Effector CD4-positive, alpha-beta T cell (primary cell): ENCODE data around the gene SH3GL3.

Experiments used
- DNase-seq: peaks from one replicate; pipeline ENCODE4 v3.0.0-alpha.2; 2020

SH3GL3 gene

GRCh38 chr15:83571820-83572707 lies 124.9 kb downstream of the SH3GL3 start:
- no peak for DNase-seq

- no peak for DNase-seq
These were observed 127.2 kb downstream of the SH3GL3 start for GRCh38 chr15:83574345-83574744.

- DNase-seq, result no peak
These were observed 131.6 kb downstream of the SH3GL3 start for GRCh38 chr15:83578691-83579090.

- DNase-seq, result no peak
These were observed 134.2 kb downstream of the SH3GL3 start for GRCh38 chr15:83581381-83581780.

GRCh38 chr15:83582381-83582780 lies 135.2 kb downstream of the SH3GL3 start:
- no peak for DNase-seq

GRCh38 chr15:83585601-83586335 lies 138.6 kb downstream of the SH3GL3 start:
- DNase-seq, result no peak

- DNase-seq, result no peak
These were observed 139.9 kb downstream of the SH3GL3 start for GRCh38 chr15:83587091-83587490.

GRCh38 chr15:83588441-83588840 lies 141.3 kb downstream of the SH3GL3 start:
- no peak for DNase-seq

- DNase-seq, result no peak
These were observed 145.4 kb downstream of the SH3GL3 start for GRCh38 chr15:83592370-83593040.

- no peak for DNase-seq
These were observed 148.1 kb downstream of the SH3GL3 start for GRCh38 chr15:83595191-83595590.

- no peak for DNase-seq
These were observed 150.9 kb downstream of the SH3GL3 start for GRCh38 chr15:83598031-83598430.

- DNase-seq, result no peak
These were observed 154.9 kb downstream of the SH3GL3 start for GRCh38 chr15:83602021-83602420.

- DNase-seq, result no peak
These were observed 157.4 kb downstream of the SH3GL3 start for GRCh38 chr15:83604549-83604948.

- DNase-seq, result no peak
These were observed 158.2 kb downstream of the SH3GL3 start for GRCh38 chr15:83605111-83605945.

GRCh38 chr15:83610132-83610531 lies 163.0 kb downstream of the SH3GL3 start:
- no peak for DNase-seq

GRCh38 chr15:83610901-83611685 lies 164.0 kb downstream of the SH3GL3 start:
- no peak for DNase-seq

- no peak for DNase-seq
These were observed 165.1 kb downstream of the SH3GL3 start for GRCh38 chr15:83612226-83612625.

GRCh38 chr15:83612898-83613635 lies 165.9 kb downstream of the SH3GL3 start:
- no peak for DNase-seq

- no peak for DNase-seq
These were observed 166.6 kb downstream of the SH3GL3 start for GRCh38 chr15:83613714-83614113.

GRCh38 chr15:83616840-83617239 lies 169.7 kb downstream of the SH3GL3 start:
- no peak for DNase-seq
